ENCODE measurements around the gene SLC9A8.

The SLC9A8 gene

DNA sequence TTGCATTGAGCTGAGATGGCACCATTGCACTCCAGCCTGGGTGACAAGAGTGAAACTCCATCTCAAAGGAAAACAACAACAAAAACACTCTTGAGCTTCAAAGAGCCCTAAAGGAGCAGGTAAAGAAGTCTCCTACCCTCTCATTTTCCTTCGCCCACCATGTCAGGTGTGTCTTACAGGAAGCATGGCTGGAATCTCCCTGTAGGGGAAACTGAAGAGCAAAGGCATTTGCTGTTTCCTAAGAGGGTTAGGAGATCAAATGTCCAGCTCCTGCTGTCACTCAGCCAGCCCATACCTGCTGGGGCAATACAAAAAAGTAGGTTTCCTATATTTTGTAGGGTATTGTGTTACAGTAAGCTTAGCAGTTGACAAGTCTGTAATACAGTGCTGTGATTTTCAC, 59.4 kb downstream of the SLC9A8 start:
- no peaks in the 10 kb centered on the region for H3K9me3 ChIP-seq (ENCODE audit: control insufficient read depth, low read length)
- H3K4me1 ChIP-seq (ENCODE audit: control insufficient read depth, insufficient read depth, low read length): peaks cover 4% of the 10 kb centered on the region
- WGBS, 2 experiments: 92 to 94% methylated on average over 1 of the region's 1 CpG
- no peaks in the 10 kb centered on the region for H3K27me3 ChIP-seq (ENCODE audit: control insufficient read depth, insufficient read depth, low read length, poor library complexity, severe bottlenecking)
- no peaks in the 10 kb centered on the region for H3K36me3 ChIP-seq (ENCODE audit: control insufficient read depth, insufficient read depth, low read length)
- no peak overlapping the region for H3K4me3 ChIP-seq (ENCODE audit: insufficient read depth, low read depth, low read length)
- H3K27ac ChIP-seq (ENCODE audit: insufficient read depth, low read depth, low read length, poor library complexity, severe bottlenecking): no peak overlapping the region

DNA sequence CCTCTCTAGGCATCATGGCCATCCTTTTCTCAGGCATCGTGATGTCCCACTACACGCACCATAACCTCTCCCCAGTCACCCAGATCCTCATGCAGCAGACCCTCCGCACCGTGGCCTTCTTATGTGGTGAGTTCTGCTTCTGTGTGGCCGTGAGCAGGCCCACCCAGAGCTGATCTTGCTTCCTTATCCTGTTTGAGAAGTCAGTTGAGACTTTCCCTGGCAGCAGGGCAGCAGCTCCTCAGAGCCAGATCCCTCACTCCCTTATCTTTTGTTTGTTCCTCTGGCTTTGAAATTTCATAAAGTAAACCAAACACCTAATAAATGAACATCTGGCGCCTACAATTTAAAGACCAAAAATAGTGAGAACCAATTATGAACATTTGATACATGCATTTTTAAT, 62.1 kb downstream of the SLC9A8 start:
- H3K36me3 ChIP-seq (ENCODE audit: control insufficient read depth, insufficient read depth, low read length): no peaks in the 10 kb centered on the region
- H3K27ac ChIP-seq (ENCODE audit: insufficient read depth, low read depth, low read length, poor library complexity, severe bottlenecking): no peak overlapping the region
- H3K4me3 ChIP-seq (ENCODE audit: insufficient read depth, low read depth, low read length): no peak overlapping the region
- 96 to 98% methylated on average over 6 of the region's 6 CpGs for WGBS, 2 experiments
- no peaks in the 10 kb centered on the region for H3K27me3 ChIP-seq (ENCODE audit: control insufficient read depth, insufficient read depth, low read length, poor library complexity, severe bottlenecking)
- H3K9me3 ChIP-seq (ENCODE audit: control insufficient read depth, low read length): no peaks in the 10 kb centered on the region
- H3K4me1 ChIP-seq (ENCODE audit: control insufficient read depth, insufficient read depth, low read length): no peaks in the 10 kb centered on the region

DNA sequence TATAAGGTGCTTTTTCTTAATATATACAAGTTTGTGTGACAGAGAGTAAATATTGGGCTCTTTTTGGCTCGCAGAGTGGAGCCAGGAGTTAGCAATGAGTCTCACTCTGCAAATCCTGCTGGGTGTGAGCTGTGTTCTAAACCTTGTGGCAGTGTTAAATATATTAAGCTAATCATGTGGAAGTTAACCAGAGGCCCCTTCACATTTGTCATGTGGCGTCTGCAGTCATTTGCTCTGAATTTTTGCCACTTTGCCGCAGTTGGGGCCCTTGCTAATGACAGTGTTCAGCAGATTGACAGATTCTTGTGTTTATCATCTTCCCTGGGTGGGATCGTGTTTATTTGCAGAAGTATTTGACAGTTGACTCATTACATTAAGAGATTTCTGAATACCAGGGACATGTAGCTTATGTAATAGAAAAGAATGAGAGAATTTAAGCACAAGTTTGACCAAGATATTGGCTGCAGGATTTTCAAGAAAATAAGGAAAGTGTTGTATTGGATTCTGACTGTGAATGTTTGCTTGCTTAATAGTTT, 64.8 kb downstream of the SLC9A8 start:
- Histone ChIP-seq H3K9me3 (ENCODE audit: control insufficient read depth, low read length) (no peaks in the 10 kb centered on the region), H3K4me1 (ENCODE audit: control insufficient read depth, insufficient read depth, low read length) (no peaks in the 10 kb centered on the region), H3K36me3 (ENCODE audit: control insufficient read depth, insufficient read depth, low read length) (no peaks in the 10 kb centered on the region), H3K27me3 (ENCODE audit: control insufficient read depth, insufficient read depth, low read length, poor library complexity, severe bottlenecking) (no peaks in the 10 kb centered on the region), H3K27ac (ENCODE audit: insufficient read depth, low read depth, low read length, poor library complexity, severe bottlenecking) (no peak overlapping the region), H3K4me3 (ENCODE audit: insufficient read depth, low read depth, low read length) (no peak overlapping the region)
- WGBS, 2 experiments: 69 to 70% methylated on average over 4 of the region's 4 CpGs

DNA sequence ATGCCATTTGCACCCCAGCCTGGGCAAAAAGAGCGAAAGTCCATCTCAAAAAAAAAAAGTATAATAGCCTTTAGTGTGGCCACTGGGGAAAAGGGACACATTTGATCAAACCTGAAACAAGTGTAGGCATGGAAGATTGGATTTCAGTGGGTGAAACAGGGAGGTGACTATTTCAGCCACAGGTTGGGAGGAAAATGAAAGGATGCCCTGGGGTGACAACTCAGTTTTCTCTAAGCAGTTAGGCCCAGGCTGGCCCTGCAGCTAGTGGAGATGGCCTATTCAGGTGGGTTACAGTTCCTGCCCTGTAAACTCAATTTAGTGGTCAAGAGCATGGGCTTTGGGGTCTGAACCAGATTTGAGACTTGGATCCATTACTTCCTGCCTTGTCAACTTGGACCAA, 66.3 kb downstream of the SLC9A8 start:
- WGBS, 2 experiments: 89 to 91% methylated on average over 1 of the region's 1 CpG
- Histone ChIP-seq H3K4me3 (ENCODE audit: insufficient read depth, low read depth, low read length) (no peak overlapping the region), H3K27me3 (ENCODE audit: control insufficient read depth, insufficient read depth, low read length, poor library complexity, severe bottlenecking) (no peaks in the 10 kb centered on the region), H3K4me1 (ENCODE audit: control insufficient read depth, insufficient read depth, low read length) (no peaks in the 10 kb centered on the region), H3K9me3 (ENCODE audit: control insufficient read depth, low read length) (no peaks in the 10 kb centered on the region), H3K27ac (ENCODE audit: insufficient read depth, low read depth, low read length, poor library complexity, severe bottlenecking) (no peak overlapping the region), H3K36me3 (ENCODE audit: control insufficient read depth, insufficient read depth, low read length) (no peaks in the 10 kb centered on the region)

DNA sequence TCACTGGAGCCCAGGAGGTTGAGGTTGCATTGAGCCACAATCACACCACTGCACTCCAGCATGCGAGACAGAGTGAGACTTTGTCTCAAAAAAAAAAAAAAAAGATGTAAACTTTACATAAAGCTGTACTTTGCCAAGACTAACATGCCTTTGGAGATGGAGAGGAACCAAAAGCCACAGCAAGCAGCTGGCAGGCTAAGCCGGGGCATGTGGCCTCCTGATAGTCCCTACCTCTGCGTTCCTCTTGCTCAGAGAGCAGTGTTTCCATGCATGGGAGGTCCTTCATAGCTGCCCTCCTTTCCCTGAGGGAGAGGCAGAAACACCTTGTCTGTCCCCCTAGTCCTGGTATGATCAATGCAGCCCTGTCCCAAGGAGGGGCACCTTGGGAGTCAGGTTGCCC, 67.5 kb downstream of the SLC9A8 start:
- Histone ChIP-seq H3K4me3 (ENCODE audit: insufficient read depth, low read depth, low read length) (no peak overlapping the region), H3K27ac (ENCODE audit: insufficient read depth, low read depth, low read length, poor library complexity, severe bottlenecking) (no peak overlapping the region), H3K4me1 (ENCODE audit: control insufficient read depth, insufficient read depth, low read length) (no peaks in the 10 kb centered on the region), H3K27me3 (ENCODE audit: control insufficient read depth, insufficient read depth, low read length, poor library complexity, severe bottlenecking) (no peaks in the 10 kb centered on the region), H3K9me3 (ENCODE audit: control insufficient read depth, low read length) (no peaks in the 10 kb centered on the region), H3K36me3 (ENCODE audit: control insufficient read depth, insufficient read depth, low read length) (no peaks in the 10 kb centered on the region)
- WGBS, 2 experiments: 96 to 97% methylated on average over 3 of the region's 3 CpGs

DNA sequence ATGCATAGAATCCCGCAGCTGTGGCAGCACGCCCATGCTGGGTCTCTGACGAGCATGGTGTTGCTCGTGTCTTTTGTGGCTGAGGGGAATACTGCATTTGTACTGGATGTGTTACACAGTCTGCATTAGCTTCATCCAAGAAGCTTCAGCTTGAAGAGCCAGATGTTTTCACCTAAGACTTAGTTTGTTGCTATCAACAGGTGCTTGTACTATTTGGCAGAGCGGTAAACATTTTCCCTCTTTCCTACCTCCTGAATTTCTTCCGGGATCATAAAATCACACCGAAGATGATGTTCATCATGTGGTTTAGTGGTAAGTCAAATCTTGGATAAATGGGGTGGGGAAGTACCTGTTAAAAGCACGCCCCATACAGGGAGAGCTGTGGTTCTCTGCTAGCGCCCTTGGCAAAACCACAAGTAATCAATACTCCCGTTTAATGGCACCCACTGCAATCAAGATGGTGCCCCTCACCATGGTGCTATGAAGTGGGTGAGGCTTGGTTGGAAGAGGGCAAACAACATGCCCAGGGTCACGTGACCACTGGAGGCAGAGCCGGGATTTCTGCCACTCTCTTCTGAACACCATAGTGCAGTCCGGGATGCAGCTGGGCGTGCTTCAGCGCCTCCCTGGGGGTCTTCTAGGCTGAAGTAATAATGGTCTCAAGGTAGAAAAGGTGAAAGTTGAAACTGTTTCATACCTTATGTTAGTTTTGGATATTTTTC, 68.3 kb downstream of the SLC9A8 start:
- Histone ChIP-seq H3K9me3 (ENCODE audit: control insufficient read depth, low read length) (no peaks in the 10 kb centered on the region), H3K36me3 (ENCODE audit: control insufficient read depth, insufficient read depth, low read length) (no peaks in the 10 kb centered on the region), H3K27ac (ENCODE audit: insufficient read depth, low read depth, low read length, poor library complexity, severe bottlenecking) (no peak overlapping the region), H3K4me3 (ENCODE audit: insufficient read depth, low read depth, low read length) (no peak overlapping the region), H3K27me3 (ENCODE audit: control insufficient read depth, insufficient read depth, low read length, poor library complexity, severe bottlenecking) (no peaks in the 10 kb centered on the region), H3K4me1 (ENCODE audit: control insufficient read depth, insufficient read depth, low read length) (no peaks in the 10 kb centered on the region)
- WGBS, 2 experiments: 95 to 96% methylated on average over 15 of the region's 15 CpGs

DNA sequence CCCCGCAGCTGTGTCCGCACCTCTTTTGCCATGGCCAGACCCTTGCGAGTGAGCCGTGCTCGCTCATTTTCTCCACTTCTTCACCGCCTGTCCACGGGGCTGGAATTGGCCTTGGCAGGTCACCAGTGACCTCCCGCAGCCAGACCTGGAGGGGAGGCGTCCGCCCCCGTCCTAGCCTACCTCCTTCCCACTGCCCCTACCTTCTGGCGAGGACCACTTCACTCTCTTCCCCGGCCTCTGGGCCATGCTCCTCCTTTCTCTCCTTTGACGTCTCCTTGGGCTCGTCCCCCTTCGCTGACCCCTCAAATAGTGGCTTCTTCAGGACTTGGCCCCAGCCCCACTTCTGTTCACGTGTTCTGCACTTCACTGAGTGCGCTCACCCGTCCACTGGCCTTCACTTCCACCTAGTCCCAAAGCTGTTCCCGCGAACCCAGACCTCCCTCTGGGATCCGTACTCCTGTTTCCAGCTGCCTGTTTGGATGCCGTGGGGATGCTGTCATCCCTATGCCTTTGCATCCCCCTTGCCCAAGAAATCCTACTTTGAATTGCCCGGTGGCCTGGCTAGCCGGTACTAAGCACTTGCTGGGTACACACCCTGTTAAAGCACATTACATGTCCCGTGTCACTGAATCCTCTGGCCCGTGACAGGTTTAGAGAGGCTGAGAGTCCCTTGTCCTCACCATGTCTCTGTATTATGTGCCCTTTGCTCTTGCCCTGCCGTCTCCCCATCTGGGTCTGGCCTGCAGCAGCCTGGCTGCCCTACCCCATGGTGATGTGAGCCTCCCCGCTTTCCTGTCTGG, 69.7 kb downstream of the SLC9A8 start:
- H3K36me3 ChIP-seq (ENCODE audit: control insufficient read depth, insufficient read depth, low read length): peaks cover 4% of the 10 kb centered on the region
- H3K4me3 ChIP-seq (ENCODE audit: insufficient read depth, low read depth, low read length): no peak overlapping the region
- 88 to 89% methylated on average over 28 to 29 of the region's 29 CpGs for WGBS, 2 experiments
- H3K9me3 ChIP-seq (ENCODE audit: control insufficient read depth, low read length): no peaks in the 10 kb centered on the region
- H3K4me1 ChIP-seq (ENCODE audit: control insufficient read depth, insufficient read depth, low read length): peaks cover 6% of the 10 kb centered on the region
- H3K27ac ChIP-seq (ENCODE audit: insufficient read depth, low read depth, low read length, poor library complexity, severe bottlenecking): no peak overlapping the region
- no peaks in the 10 kb centered on the region for H3K27me3 ChIP-seq (ENCODE audit: control insufficient read depth, insufficient read depth, low read length, poor library complexity, severe bottlenecking)

DNA sequence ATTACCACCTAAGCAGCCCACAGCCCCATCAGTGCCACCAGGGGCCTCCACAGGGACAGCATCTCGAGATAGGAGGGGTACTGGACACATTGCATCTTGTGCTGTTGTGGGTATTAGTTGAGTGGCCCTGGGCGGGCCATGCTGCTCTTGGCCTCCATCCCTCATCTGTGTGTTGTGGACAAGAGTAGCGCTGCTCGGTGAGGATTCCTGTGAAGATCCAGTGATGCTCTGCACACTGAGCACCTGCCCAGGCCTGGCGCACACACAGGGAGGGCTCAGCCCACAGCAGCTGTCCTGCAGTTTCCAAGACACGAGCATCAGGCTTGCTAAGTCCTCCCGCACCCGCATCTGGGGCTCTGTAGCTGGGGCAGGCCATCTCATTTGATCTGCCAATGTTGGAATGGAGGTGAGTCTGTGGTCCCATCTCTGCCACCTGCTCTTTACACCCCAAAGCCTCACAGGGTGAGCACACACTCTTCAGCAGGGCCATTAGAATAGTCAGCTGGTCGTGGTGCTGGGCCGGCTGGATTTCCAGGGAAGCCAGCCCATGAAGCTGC, 70.7 kb downstream of the SLC9A8 start:
- Histone ChIP-seq H3K27ac (ENCODE audit: insufficient read depth, low read depth, low read length, poor library complexity, severe bottlenecking) (no peak overlapping the region), H3K4me1 (ENCODE audit: control insufficient read depth, insufficient read depth, low read length) (peaks cover 14% of the 10 kb centered on the region), H3K36me3 (ENCODE audit: control insufficient read depth, insufficient read depth, low read length) (peaks cover 4% of the 10 kb centered on the region), H3K4me3 (ENCODE audit: insufficient read depth, low read depth, low read length) (no peak overlapping the region), H3K9me3 (ENCODE audit: control insufficient read depth, low read length) (no peaks in the 10 kb centered on the region), H3K27me3 (ENCODE audit: control insufficient read depth, insufficient read depth, low read length, poor library complexity, severe bottlenecking) (no peaks in the 10 kb centered on the region)
- 94 to 95% methylated on average over 10 of the region's 10 CpGs for whole genome bisulfite sequencing, 2 experiments

DNA sequence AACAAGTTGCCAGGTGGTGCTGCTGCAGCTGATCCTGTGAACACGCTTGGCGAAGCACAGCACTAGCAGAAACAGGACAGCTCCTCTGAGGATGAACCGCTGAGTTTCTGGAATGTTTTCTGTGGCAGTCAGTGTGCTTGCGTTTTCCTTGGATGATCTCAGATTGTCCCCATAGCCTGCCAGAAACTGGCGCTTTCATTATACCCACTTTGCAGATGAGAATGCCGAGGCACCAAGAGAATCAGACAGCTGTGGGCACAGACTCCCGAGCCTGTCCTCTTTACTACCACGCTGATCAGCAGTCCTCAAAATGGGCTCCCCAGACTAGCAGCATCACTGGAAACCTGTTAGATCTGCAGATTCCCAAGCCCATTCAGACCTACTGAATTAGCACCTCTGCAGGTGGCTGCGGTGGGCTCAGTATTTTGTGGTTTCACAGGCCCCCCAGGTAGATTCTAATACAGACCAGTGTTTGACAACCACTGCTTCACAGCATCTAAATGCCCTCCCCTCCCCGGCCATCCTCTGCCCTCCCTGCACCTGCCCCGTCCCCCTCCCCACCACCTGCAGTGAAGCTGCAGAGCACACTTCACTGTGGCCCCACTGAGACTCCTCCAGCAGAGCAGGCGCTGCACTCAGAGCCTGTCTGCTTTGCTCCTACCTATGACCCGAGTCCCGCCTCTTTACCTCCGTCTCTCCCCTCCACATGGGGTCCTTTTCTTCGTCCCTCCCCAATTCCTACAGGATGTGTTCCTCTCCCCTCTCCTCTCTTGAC, 73.1 kb downstream of the SLC9A8 start:
- H3K4me1 ChIP-seq (ENCODE audit: control insufficient read depth, insufficient read depth, low read length): peaks cover 20% of the 10 kb centered on the region
- no peaks in the 10 kb centered on the region for H3K27me3 ChIP-seq (ENCODE audit: control insufficient read depth, insufficient read depth, low read length, poor library complexity, severe bottlenecking)
- 68 to 71% methylated on average over 16 of the region's 16 CpGs for WGBS, 2 experiments
- H3K36me3 ChIP-seq (ENCODE audit: control insufficient read depth, insufficient read depth, low read length): peaks cover 4% of the 10 kb centered on the region
- no peaks in the 10 kb centered on the region for H3K9me3 ChIP-seq (ENCODE audit: control insufficient read depth, low read length)
- no peak overlapping the region for H3K27ac ChIP-seq (ENCODE audit: insufficient read depth, low read depth, low read length, poor library complexity, severe bottlenecking)
- no peak overlapping the region for H3K4me3 ChIP-seq (ENCODE audit: insufficient read depth, low read depth, low read length)

All from ectodermal cell (in vitro differentiated cells).